Glutamatergic neuron (in vitro differentiated cells): ENCODE data around the gene NOXO1. TPM values are rescaled to one million over a fixed set of nuclear protein-coding genes. Genes with fewer than 3 reads are reported as not detected.

Experiments used
- DNase-seq: peaks from one replicate; pipeline ENCODE4 v3.0.0; 2022
- H3K27ac Mint-ChIP-seq: one replicate; pipeline ENCODE4 v1.8.0; 2020; ENCODE audit warnings: mild to moderate bottlenecking, mixed read lengths, inconsistent platforms; ENCODE audit not compliant: unreplicated experiment
- H3K27me3 Mint-ChIP-seq: one replicate; pipeline ENCODE4 v1.8.0; 2020; ENCODE audit warnings: mild to moderate bottlenecking, moderate library complexity, mixed read lengths, inconsistent platforms; ENCODE audit not compliant: unreplicated experiment
- H3K36me3 Mint-ChIP-seq: one replicate; pipeline ENCODE4 v1.8.0; 2020; ENCODE audit warnings: mild to moderate bottlenecking, mixed read lengths, inconsistent platforms; ENCODE audit not compliant: unreplicated experiment
- H3K4me1 Mint-ChIP-seq: one replicate; pipeline ENCODE4 v1.8.0; 2020; ENCODE audit warnings: mild to moderate bottlenecking, low read depth, mixed read lengths, inconsistent platforms; ENCODE audit not compliant: unreplicated experiment
- H3K4me3 Mint-ChIP-seq: one replicate; pipeline ENCODE4 v1.8.0; 2020; ENCODE audit warnings: mild to moderate bottlenecking, mixed read lengths, inconsistent platforms; ENCODE audit not compliant: unreplicated experiment
- H3K9me3 Mint-ChIP-seq: one replicate; pipeline ENCODE4 v1.8.0; 2020; ENCODE audit warnings: mild to moderate bottlenecking, moderate library complexity, mixed read lengths, inconsistent platforms; ENCODE audit not compliant: unreplicated experiment
- CTCF ChIP-seq: fragments of 200-600 bp; sonication (generic); IDR thresholded peaks from one replicate; pipeline ENCODE4 v1.5.0; 2021; ENCODE audit not compliant: partially characterized antibody, unreplicated experiment
- total RNA-seq: library from RNA; stranded (reverse); fragmentation: NEBNext Ultra II Directional; extraction: Animal tissue kit (Norgen Biotek cat#: 25700); gene quantifications from one replicate; pipeline ENCODE4 v1.2.1, GENCODE V29; 2021; ENCODE audit not compliant: unreplicated experiment

Gene NOXO1
- total RNA-seq, 1 donor from 2014 or later = 1.3 TPM

- peaks cover 5% of the 10 kb centered on the region for H3K4me1 Mint-ChIP-seq
- TF ChIP-seq CTCF = no peak
- H3K9me3 Mint-ChIP-seq = peaks cover 16% of the 10 kb centered on the region
- peak overlapping the region; percentile 76 for H3K27ac Mint-ChIP-seq
- DNase-seq = no peak
- H3K4me3 Mint-ChIP-seq = peak overlapping the region; percentile 84
- no peaks in the 10 kb centered on the region for H3K36me3 Mint-ChIP-seq
- H3K27me3 Mint-ChIP-seq = peaks cover 14% of the 10 kb centered on the region
Measured at GRCh38 chr16:1991588-1991947, 10.3 kb upstream of the NOXO1 start.

DNA sequence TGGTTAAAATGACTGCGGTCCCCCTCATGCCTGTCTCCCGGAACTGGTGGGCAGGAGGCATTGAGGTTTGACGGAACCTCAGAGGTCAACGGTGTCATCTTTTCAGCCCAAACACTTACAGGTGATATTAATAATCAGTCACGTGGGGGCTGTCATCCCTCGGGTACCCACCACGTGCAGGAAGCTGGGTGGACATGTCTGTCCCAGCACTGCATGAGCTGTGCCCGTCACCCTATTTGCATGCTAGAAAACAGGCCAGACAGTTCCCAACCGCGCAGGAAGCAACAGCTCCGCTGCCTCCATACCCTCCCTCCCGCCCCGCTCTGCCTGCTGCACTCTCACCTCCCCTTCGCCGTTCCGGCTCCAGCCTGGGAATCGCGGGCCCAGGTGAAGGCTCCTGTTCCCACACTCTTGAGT, 9.9 kb upstream of the NOXO1 start:
- no peak overlapping the region for H3K27ac Mint-ChIP-seq
- H3K27me3 Mint-ChIP-seq = peaks cover 14% of the 10 kb centered on the region

DNA sequence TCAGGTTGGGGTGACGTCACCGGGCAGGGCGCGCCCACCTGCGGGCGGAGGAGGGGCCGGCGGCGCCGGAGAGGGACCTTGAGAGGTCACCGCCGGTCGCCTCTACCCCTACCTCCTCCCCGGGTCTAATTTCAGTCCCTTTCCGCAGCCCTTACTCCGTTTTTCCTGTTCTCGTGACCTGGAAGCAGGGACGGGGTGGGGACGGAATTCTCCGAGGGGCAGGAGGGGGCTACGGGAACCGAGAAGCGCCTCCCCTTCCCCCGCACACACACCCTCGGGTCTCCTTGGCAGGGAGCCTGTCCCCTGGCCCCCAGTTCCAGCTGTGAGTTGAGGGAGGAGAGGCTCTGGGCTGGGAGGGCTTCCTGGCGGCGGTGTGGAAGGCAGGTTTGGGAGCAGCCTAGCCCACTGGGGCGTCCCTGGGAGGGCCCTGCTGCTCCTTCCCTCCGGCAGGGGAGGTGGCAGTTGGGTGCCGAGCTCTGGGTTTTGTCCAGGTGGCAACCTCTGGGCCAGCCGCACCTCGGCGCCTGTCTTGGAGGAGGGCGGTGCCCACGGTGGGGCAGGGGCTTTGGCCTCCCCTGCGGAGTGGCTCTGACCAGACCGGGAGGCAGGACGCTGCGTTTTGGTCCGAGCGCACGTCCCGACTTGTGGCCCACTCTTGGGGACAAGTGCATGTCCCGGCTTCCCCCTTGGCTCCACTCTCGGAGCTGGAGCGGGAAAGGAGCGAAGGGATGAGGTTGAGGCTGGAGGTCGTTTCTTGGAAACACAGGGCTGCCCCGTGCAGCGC, 9.3 kb upstream of the NOXO1 start:
- peaks cover 5% of the 10 kb centered on the region for H3K4me1 Mint-ChIP-seq
- H3K27ac Mint-ChIP-seq = no peak overlapping the region
- TF ChIP-seq CTCF = no peak
- DNase-seq = peak; percentile 77
- peaks cover 16% of the 10 kb centered on the region for H3K9me3 Mint-ChIP-seq
- H3K36me3 Mint-ChIP-seq = no peaks in the 10 kb centered on the region
- peaks cover 14% of the 10 kb centered on the region for H3K27me3 Mint-ChIP-seq
- peak overlapping the region; percentile 76 for H3K4me3 Mint-ChIP-seq

More for the DNA sequence above, 9.9 kb upstream of the NOXO1 start:
- no peak for DNase-seq
- Mint-ChIP-seq H3K9me3 (peaks cover 16% of the 10 kb centered on the region), H3K4me3 (peak overlapping the region; percentile 76), H3K4me1 (peaks cover 5% of the 10 kb centered on the region), H3K36me3 (no peaks in the 10 kb centered on the region)
- TF ChIP-seq CTCF = no peak

- Mint-ChIP-seq H3K36me3 (no peaks in the 10 kb centered on the region), H3K4me3 (no peak overlapping the region), H3K27ac (no peak overlapping the region), H3K4me1 (peaks cover 5% of the 10 kb centered on the region), H3K9me3 (peaks cover 16% of the 10 kb centered on the region), H3K27me3 (peaks cover 14% of the 10 kb centered on the region)
- TF ChIP-seq CTCF = no peak
- DNase-seq = no peak
Measured at GRCh38 chr16:1990101-1990350, 8.8 kb upstream of the NOXO1 start.

GRCh38 chr16:1989209-1990100, 8.2 kb upstream of the NOXO1 start, which contains the start of gene SYNGR3:
TSS of gene SYNGR3 (plus strand) at chr16:1989970. CDS start at chr16:1990103, 133 bp downstream.
- Mint-ChIP-seq H3K4me1 (peaks cover 5% of the 10 kb centered on the region), H3K27me3 (peaks cover 19% of the 10 kb centered on the region), H3K9me3 (peaks cover 16% of the 10 kb centered on the region), H3K36me3 (no peaks in the 10 kb centered on the region), H3K27ac (peak within 1 kb of the TSS; percentile 66), H3K4me3 (peak within 1 kb of the TSS; percentile 83)
- TF ChIP-seq CTCF = no peak
- DNase-seq = no peak
